Bone marrow (tissue), 2 donors: Measurements from ENCODE around the gene SYTL3.

Source experiments
- DNase-seq, 2 donors: peaks; one replicate each; lab custom pipeline; 2025; lab: John Stamatoyannopoulos, UW

Gene SYTL3

DNA sequence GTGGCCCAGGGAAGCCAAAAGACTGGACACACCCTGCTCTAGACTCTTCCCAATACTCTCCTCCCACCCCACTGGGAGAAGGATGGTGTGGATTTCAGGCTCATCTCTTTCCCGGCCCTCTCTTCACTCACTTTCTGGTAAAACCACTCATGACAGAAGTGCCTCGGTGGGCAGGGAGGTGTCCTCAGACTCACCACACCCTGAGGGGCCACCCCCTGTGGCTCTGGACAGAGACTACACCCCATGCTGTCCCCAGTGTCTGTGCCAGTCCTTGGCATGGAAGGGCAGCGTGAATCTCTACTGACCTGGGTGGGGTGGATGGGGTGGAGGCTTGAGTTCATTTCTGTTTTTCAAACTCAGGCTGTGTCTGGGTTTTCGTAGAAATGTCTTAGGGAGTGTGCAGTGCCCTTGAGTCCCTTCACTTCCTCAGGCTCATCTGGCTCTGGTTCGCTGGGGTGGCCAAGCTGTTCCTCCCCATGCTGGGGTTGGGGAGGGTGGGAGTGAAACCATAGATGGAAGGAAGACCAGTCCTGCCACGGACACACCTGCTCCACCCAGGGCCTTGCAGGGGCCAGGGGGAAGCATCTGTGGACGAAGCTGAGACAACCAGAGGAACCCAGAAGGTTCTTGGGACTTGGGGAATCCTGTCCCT lies 110.2 kb downstream of the SYTL3 start:
- DNase-seq: no peak

DNA sequence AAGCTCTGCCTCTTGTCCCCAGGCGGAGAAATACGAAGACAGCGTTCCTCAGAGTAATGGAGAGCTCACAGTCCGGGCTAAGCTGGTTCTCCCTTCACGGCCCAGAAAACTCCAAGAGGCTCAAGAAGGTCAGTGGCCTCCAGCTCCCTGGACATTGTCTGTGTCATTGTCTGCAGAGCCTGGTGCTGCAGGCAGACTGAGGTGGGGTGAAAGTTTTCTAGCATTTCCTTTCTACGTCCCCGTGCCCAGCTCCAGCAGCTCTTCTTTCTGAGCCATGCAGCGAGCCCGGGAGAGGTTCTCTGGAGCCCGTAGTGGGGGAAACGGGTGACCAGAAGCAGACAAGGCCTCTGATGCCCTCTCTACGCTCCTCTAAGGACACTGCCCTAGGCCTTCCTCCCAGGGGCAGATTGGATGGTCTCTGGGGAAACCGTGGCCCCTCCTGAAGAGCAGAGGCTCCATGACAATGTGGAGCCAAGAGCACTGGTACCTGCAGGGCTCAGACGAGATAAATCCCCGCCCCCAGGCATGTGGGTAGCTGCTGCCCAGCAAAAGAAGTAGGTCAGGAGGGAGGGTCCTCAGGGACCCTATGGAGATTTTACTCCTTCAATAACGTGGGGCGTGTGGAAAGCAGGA lies 110.9 kb downstream of the SYTL3 start:
- DNase-seq: no peak

DNA sequence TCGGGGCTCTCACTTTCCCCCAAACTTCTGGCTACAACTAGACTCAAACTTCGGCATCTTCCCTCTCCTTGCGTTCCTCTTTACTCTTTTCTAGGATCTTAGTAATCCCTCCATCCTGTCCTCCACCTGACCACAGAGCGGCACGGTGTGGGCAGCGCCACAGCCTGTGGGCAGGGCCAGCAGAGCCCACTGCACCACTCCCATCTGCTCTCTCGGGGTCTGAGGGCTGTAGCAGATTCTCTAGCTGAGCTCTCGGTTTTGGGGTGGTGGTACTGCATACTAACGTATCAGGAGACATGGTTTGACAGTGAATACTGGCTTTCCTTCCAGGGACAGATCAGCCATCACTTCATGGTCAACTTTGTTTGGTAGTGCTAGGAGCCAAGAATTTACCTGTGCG lies 111.9 kb downstream of the SYTL3 start:
- no peak for DNase-seq

DNA sequence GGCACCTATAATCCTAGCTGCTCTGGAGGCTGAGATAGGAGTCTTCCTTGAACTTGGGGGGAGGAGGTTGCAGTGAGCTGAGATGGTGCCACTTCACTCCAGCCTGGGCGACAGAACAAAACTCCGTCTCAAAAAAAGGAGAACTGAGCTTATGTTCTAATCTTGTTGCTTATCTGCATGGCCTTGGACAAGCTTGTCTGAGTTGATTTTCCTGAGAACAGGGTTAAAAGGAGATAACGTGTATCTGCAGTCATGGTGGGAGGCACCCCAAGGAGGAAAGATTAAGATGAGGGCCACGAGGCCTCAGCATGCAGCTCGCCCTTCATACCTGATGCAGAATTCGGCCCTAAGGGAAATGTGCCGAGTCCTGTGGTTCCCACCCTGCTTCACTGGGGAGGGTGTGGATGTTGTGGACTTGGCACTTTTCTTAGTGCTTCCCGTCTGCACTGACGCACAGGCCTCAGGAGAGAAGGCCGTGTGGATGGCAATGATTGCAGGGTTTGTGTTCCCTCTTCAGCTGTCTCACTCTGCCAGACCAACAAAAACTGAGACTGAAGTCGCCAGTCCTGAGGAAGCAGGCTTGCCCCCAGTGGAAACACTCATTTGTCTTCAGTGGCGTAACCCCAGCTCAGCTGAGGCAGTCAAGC lies 113.1 kb downstream of the SYTL3 start:
- DNase-seq: no peak

DNA sequence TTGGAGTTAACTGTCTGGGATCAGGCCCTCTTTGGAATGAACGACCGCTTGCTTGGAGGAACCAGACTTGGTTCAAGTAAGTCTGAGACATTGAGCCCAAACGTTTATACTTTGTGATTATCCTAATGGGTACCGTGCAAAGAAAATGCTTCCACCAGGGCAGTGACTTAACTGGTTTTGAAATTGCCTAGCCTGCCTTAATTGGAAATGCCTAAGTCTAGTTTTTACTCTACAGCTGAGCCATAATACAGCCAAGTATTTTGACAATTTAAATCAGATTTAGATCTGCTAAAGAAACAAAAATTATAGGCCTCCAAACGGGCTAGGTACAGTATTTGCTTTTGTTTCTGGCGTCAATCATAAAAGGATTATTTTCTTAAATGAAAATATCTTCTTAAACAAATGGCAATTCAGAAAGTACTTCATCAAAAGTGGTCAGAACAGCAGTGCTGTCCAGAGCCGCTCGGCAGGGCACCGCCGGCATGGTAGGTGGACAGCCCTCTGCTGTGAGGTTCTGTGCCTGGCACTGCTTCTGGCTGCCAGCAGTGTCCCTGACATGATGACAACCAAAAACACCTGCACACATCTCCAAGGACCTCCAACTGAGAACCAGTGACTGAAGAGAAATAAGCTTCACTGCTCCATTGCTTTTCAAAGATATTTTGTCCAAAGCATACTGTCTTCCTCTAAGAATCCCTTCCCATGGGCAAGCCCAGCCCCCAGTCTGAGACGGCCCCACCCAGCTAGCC lies 113.8 kb downstream of the SYTL3 start:
- no peak for DNase-seq

DNA sequence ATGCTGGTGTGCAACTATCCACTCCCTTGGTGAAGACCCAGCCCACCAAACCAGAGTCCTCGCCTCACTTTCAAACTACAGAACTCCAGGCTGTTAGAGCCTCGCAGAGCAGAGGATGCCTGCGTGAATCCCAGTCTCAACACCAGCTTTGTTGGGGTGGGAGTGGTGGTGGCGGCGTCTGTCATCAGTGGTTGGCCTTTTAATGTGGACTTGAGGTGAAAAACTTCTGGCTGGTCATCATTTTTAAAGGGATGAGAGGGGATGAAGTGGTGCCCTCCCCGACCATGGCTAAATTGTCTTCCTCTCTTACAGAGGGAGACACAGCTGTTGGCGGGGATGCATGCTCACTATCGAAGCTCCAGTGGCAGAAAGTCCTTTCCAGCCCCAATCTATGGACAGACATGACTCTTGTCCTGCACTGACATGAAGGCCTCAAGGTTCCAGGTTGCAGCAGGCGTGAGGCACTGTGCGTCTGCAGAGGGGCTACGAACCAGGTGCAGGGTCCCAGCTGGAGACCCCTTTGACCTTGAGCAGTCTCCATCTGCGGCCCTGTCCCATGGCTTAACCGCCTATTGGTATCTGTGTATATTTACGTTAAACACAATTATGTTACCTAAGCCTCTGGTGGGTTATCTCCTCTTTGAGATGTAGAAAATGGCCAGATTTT lies 114.5 kb downstream of the SYTL3 start:
- no peak for DNase-seq

DNA sequence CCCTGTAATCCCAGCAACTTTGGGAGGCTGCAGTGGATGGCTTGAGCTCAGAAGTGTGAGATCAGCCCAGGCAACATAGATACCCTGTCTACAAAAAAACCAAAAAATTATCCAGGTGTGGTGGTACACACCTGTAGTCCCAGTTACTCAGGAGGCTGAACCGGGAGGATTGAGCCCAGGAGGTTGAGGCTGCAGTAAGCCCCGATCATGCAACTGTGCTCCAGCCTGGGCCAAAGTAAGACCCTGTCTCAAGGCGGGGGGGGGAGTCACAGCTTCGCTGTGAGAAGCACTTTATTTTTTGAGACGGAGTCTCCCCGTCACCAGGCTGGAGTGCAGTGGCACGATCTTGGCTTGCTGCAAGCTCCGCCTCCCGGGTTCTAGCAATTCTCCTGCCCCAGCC lies 115.1 kb downstream of the SYTL3 start:
- no peak for DNase-seq

DNA sequence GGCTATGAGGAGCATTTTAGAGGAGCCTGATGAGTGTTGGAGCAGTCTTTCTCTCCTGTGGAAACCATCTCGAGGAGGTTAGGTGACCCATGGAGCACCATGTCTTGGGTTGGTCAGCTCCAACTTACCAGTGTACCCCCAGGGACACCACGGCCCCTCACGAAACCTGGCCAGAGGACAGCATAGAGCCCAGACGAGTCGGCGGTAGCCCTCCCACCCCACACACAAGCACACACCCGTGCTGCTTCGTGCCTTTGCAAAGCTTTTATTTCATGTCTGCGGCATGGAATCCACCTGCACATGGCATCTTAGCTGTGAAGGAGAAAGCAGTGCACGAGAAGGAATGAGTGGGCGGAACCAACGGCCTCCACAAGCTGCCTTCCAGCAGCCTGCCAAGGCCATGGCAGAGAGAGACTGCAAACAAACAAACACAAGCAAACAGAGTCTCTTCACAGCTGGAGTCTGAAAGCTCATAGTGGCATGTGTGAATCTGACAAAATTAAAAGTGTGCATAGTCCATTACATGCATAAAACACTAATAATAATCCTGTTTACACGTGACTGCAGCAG lies 115.7 kb downstream of the SYTL3 start:
- DNase-seq: no peak

DNA sequence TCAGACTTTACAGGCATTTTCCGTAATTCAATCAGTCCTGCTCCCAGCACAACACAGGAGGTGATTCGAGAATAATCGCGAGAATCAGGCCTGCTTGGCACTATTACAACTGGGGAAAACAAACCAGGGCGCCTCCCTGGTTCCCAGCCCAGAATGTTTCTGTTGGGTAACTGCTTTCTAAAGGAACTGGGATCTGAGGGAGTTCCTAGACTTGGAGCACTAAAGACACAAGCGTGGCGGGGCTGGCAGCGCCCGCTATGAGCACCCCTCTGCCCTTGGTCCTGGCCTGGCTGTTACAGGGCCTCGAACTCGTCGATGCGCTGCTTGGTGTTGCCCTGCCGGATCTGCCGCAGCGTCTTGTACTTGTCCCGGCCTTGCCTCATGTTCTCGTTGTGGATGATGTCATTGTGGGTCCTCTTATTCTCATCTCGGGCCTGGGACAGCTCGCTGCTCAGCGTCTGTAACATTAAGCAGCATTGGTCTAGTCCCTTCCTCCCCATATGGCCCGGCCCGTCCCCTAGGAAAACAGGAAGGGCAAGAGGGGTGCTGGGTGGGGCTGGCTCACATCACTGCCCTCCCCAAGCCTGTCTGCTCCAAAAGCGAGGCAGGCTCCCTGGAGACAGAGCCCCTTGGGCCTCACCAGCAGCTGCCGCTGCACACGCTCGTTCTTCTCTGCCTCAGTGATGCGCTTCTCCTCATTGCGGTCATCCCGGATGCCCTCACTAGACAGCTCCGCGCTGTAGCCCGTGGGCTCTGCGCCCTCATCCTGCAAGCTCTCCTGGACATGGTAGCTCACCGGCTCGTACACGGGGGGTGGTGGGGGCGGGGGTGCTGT lies 117.0 kb downstream of the SYTL3 start:
- DNase-seq: no peak

DNA sequence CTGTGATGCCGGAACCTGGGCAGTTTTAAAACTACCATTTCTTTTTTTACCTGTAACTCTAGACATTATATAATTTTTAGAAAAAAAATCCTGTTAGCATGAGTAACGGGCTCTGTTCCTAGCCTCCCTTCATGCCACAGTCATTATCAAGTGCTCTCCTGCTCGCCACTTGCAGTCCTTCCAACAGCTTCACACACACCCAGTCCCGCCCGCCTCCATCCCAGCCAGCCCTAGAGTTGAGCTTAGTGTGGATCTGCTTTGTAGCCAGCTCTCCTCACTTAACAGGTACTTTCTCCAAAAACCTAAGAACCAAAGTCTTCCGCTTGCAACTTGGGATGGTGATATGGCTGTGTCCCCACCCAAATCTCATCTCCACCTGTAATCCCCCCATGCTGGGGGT lies 117.9 kb downstream of the SYTL3 start:
- no peak for DNase-seq

DNA sequence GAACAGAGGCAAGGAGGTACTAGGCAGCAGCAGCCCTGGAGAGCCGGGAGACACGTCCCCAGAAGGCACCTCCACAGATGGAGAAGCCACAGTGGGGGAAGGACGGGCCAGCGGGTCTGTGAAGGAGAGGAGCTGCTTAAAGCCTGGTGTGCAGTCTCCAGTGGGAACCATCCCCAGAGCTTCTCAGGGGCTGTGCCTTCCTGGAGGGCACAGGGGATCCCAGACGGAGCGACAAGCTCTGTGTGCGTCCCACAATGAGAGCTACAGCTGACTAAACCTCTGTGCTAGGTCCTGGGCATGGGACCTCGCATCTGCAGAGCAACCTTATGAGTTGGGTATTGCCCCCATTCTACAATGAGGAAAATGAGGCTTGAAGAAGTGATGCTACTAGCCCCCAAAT lies 118.6 kb downstream of the SYTL3 start:
- no peak for DNase-seq

DNA sequence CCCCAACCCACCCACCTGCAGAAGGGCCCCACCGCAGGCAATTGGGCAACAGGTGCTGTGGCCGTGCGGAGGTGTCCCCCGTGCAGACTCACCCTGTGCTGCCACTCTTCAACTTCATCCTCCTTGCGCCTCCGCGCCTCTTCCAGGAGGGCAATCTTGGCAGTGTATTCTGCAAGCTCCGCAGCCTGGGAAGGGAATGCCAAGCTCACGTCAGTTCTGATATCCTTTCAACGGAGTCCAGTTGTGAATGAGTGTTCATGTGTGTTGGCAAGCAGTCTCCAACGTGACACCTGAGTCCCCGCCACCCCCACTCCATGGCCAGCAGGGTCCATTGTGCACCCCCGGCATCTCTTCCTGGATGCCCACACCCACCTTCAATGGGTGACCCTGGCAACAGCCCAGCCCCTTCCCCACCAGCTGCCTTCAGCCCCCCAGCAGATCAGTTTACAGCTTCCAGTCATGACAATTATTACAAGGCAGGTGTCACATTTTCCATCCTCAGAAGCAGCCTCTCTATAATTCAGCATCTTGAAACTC lies 119.4 kb downstream of the SYTL3 start:
- no peak for DNase-seq

DNA sequence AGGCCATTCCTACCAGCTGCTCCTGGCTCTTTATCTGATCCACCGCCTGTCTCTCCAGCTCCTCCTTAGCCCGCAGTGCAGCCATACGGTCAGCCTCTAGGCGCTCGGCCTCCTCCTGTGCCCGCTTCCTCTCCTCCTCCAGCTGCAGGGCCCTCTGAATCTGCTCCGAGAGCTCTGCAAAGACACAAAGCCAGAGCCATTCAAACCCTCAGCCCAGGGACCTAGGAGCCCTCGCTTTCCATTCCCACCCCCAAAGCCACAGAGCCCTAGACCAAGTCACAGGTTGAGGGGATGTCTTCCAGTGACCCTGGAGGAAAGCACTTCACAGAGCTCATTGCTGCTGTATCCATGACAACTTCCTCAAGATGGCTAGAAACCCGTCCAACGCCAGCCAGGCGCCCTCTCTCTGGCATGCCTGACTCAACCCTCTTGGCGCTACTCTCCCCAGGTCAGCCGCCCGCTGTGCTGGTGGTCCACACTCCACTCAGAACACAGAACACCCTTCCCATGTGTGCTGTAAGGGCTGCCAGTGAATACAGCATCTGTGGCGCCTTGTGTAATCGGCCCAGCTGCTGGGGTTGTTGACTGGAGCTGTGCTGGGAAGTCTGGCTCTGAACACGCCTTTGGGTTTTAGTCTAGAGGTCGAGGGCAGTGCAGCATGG lies 120.0 kb downstream of the SYTL3 start:
- no peak for DNase-seq

DNA sequence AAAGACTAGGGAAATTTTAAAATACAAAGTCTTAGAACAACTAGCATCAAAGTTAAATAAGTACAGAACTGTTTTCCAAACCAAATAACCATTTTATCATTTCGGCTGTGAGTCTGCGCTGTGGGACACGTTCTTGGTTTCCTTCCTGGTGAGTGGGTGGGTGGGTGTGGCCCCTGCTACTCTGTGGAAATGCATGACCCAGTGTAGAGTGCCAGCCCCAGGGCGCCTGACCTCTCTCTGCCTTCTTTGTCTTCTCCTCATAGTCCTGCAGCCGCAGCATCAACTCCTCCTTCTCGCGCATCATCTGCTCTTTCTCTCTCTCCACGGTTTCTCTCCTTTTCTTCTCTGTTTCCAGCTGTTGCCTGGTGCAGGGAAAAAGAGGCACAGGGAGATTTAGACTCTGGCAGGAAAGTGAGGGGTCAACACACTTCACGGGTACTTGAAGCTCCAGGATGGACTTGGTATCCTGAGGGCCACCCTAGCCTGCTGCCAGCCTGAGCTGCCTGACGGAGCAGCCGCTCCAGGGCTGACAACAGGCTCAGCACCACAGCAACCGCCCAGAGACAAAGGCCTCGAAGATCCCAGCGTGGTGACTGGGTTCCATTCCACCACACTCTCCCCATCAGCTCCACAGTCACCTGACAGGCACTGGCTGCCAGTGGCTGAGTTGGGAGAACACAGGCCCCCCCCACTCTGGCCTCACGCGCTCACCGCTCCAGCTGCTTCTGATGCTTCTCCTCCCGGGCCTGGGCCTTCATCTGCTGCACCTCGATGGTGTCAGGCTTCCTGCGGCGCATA lies 120.9 kb downstream of the SYTL3 start:
- no peak for DNase-seq

DNA sequence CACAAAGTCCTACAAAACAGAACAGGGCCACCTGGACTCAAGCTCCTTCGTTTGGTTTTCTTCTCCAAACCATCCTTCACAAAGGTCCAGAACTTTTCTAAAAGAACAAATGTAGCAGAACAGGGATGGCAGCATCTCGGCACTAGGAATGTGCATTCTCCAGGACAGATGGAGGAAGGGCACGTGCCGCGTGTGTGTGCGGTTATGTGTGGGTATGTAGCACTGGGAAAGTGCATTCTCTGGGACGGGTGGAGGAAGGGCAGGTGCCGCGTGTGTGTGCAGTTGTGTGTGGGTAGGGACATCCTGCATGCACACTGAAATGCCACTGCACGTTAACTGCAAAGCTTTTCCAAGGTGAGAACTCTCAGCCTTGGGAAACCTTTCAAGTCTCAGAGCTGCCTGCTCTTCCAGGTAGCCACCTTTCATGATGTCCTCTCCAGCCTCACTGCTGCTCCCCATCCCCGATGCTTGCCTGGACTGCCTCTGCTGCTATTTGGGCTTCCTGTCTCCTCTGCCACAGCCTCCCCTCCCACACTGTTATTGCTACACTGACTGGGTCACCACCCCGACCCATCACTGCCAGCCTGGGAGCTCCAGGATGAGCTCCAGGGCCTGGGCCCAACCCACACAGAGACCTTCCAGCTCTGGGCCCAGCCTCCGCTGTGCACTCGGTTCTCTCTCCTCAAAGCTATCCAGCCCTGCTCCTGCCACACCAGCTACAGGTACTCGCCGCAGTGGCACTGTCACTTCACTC lies 121.7 kb downstream of the SYTL3 start:
- DNase-seq: no peak

DNA sequence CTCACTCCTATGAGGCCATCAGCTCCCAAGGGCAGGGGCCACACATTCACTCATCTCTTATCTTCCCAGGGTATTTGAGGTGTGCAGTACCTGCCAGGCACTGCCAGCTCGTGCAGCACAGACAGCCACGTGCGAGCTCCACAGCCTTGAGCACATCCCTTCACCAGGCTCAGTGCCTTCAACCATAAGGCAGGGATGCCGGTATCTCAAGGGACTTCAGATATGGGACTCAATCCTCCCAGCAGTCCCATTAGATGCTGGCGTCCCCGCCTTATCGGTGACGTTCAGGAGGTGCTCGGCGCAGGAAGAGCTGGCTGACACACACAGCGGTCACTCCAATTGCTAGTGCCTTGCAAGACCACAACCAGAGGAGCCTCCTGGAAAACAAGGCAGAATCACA lies 122.3 kb downstream of the SYTL3 start:
- no peak for DNase-seq

DNA sequence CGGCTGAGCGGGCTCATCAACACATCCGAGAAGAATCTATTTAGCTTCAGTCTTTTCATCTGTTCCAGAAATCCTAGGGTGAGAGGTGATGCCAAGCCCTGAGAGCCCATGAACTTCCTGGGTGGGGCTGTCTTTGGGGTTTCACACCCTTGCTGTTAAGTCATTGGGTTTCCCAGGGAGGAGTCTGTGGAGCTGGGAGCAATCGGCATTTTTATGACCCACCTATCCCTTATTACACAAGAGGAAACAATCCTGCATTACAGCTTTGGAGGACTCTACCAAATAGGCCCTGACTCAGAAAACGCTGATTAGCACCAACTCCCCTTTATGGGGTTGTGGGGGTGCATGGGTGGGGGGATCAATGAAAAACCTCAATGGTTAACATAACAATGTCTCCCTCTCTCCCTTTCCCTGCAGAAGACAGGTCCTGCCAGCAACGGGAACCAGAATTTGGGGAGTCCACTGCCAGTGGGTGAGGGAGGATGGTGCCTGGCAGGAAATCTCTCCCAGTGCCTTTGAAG lies 123.1 kb downstream of the SYTL3 start:
- DNase-seq: no peak
